ENCODE data around the gene ABHD15. TPM values are rescaled to one million over a fixed set of nuclear protein-coding genes. Genes with fewer than 3 reads are reported as not detected.

The ABHD15 gene
- total and polyA plus RNA-seq, 9 of the 15 experiments (the other 6 are each of a cell fraction or from before 2014, with no cell fraction given), result 0.85 to 4.2 (median 2.1) TPM

GRCh38 chr17:29593591-29594518 lies 27.0 kb upstream of the ABHD15 start (continued):
- no peak for TF ChIP-seq ZNF696 (CRISPR knock-in tag; conservative IDR thresholded peaks at IDR 0.05)
- no peak for TF ChIP-seq E2F3 (CRISPR knock-in tag; IDR thresholded peaks at IDR 0.05)
- no peak for TF ChIP-seq MYC (IDR thresholded peaks at IDR 0.05; ENCODE audit: low read depth, low read length)
- TF ChIP-seq MYC (CRISPR knock-in tag; IDR thresholded peaks at IDR 0.05; ENCODE audit: borderline replicate concordance, low read depth), result no peak
- no peak for TF ChIP-seq E4F1 (CRISPR knock-in tag; IDR thresholded peaks at IDR 0.05; ENCODE audit: borderline replicate concordance)
- TF ChIP-seq GABPB2 (CRISPR knock-in tag; conservative IDR thresholded peaks at IDR 0.05), result no peak
- peak; percentile 73 for TF ChIP-seq CTCFL (IDR thresholded peaks at IDR 0.05; ENCODE audit: borderline replicate concordance, insufficient read depth, low read depth, low read length, poor library complexity, severe bottlenecking)
- TF ChIP-seq GABPA (tag; conservative IDR thresholded peaks at IDR 0.05; ENCODE audit: low read depth), result no peak
- no peak for TF ChIP-seq ZNF444 (CRISPR knock-in tag; IDR thresholded peaks at IDR 0.05)
- TF ChIP-seq ESRRA (IDR thresholded peaks at IDR 0.05; ENCODE audit: borderline replicate concordance, low read depth), result no peak
- TF ChIP-seq HNRNPLL (IDR thresholded peaks at IDR 0.05; ENCODE audit: low read depth, low read length, poor library complexity, severe bottlenecking), result no peak
